ENCODE results near the gene NRDE2.

DNA sequence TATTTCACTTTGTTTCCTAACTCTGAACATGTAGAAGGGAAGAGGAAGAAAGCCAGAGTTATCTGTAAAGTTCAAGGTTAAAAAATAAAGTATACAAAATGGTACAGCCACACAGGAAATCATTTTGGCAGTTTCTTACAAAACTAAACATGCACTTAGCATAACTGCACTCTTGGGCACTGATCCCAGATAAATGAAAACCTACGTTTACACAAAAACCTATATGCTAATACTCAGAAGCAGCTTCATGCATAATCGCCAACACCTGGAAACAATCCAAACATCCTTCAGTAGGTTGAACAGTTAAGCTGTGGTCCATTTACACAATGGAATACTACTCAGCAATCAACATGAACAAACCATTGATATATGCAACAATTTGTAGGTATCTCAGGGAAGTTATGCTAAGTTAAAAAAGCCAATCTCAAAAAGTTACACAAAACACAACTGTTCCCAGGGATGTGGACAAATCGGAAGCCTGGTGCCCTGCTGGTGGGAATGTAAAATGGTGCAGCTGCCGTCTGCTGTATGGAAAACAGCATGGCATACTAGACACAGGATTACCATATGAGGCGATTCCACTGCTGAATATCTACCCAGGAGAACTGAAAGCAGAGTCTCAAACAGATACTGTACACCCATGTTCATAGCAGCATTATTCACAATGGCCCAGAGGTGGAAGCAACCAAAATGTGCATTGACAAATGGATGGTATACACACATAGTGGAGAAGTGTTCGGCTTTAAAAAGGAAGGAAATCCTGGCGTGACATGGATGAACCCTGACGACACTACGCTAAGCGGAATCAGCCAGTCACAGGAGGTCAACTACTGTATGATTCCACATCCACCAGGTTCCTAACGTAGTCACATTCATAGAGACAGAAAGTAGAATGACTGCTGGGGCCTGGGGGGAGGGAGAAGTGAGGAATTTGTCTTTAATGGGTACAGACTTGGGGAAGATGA lies 37.7 kb downstream of the NRDE2 start:
- TF ChIP-seq FOXM1 (IDR thresholded peaks at IDR 0.05; ENCODE audit: borderline replicate concordance, low read depth), result no peak
- no peak for TF ChIP-seq TAF1 (IDR thresholded peaks at IDR 0.05; ENCODE audit: low read depth)
- no peak for TF ChIP-seq MAX (IDR thresholded peaks at IDR 0.05)
- TF ChIP-seq EGR1 (IDR thresholded peaks at IDR 0.05), result no peak
- no peak for TF ChIP-seq CEBPB (IDR thresholded peaks at IDR 0.05)
- TF ChIP-seq EP300 (IDR thresholded peaks at IDR 0.05; ENCODE audit: borderline replicate concordance), result no peak
- TF ChIP-seq NFIC (IDR thresholded peaks at IDR 0.05), result no peak
- no peak for TF ChIP-seq YY1 (IDR thresholded peaks at IDR 0.05; ENCODE audit: low read depth)
- TF ChIP-seq TCF12 (IDR thresholded peaks at IDR 0.05; ENCODE audit: low read depth), result no peak
- TF ChIP-seq RAD21 (IDR thresholded peaks at IDR 0.05; ENCODE audit: low read depth), result no peak
- TF ChIP-seq REST (IDR thresholded peaks at IDR 0.05; ENCODE audit: low read depth), result no peak
- TF ChIP-seq ZBTB7A (IDR thresholded peaks at IDR 0.05; ENCODE audit: low read depth), result no peak
- no peak for TF ChIP-seq CREB1 (IDR thresholded peaks at IDR 0.05; ENCODE audit: low read depth)
- no peak for TF ChIP-seq USF1 (IDR thresholded peaks at IDR 0.05)
